Stimulated activated naive B cell treated with anti-CD40 and anti-IgM and Interleukin-4, amounts not matched to agents 10 μg/mL and 1 μg/mL and 100 μg/mL, for 72 hours (primary cell): ENCODE results near the gene PCSK5.
"Not testable (repeated sequence)": the region's sequence is repeated elsewhere in the genome, so short reads cannot be mapped to it uniquely, and the experiment has no call there.

Experiments used
- ATAC-seq, 2 donors: fragments of 150-1000 bp; cut with Tn5 transposase; replicated peaks; 2 replicates each; pipeline ENCODE4 v1.10.0; 2021; ENCODE audit warnings: moderate library complexity in 1 of 2
- DNase-seq: peaks from one replicate; pipeline ENCODE4 v3.0.0; 2021
- H3K27ac Mint-ChIP-seq: one replicate; pipeline ENCODE4 v1.8.0; 2022; ENCODE audit warnings: mild to moderate bottlenecking, mixed read lengths
- H3K27me3 Mint-ChIP-seq, 2 donors: one replicate each; pipeline ENCODE4 v1.8.0; 2022; ENCODE audit warnings: mixed read lengths in 2 of 2
- H3K36me3 Mint-ChIP-seq, 2 donors: one replicate each; pipeline ENCODE4 v1.8.0; 2022; ENCODE audit warnings: mixed read lengths in 2 of 2, mild to moderate bottlenecking in 1 of 2
- H3K4me1 Mint-ChIP-seq, 2 donors: one replicate each; pipeline ENCODE4 v1.8.0; 2022; ENCODE audit warnings: mixed read lengths in 2 of 2, mild to moderate bottlenecking in 1 of 2
- H3K4me3 Mint-ChIP-seq, 2 donors: one replicate each; pipeline ENCODE4 v1.8.0; 2022; ENCODE audit warnings: mild to moderate bottlenecking in 2 of 2, mixed read lengths in 2 of 2, moderate library complexity in 1 of 2
- H3K9me3 Mint-ChIP-seq, 2 donors: one replicate each; pipeline ENCODE4 v1.8.0; 2022; ENCODE audit warnings: mixed read lengths in 2 of 2, mild to moderate bottlenecking in 1 of 2

Gene PCSK5

GRCh38 chr9:75896193-75896592 lies 5.7 kb downstream of the PCSK5 start:
- ATAC-seq, result no peak
- no peaks in the 10 kb centered on the region for H3K36me3 Mint-ChIP-seq
- peaks cover 49 to 54% of the 10 kb centered on the region in 2 donors for H3K27me3 Mint-ChIP-seq
- H3K9me3 Mint-ChIP-seq, result peaks cover 2 to 4% of the 10 kb centered on the region in 2 donors
- no peak for DNase-seq
- no peak overlapping the region for H3K4me3 Mint-ChIP-seq
- no peak overlapping the region for H3K27ac Mint-ChIP-seq
- peaks cover 11 to 13% of the 10 kb centered on the region in 2 donors for H3K4me1 Mint-ChIP-seq

- H3K4me1 Mint-ChIP-seq, H3K36me3 Mint-ChIP-seq: not testable (repeated sequence)
These were observed 10.5 kb downstream of the PCSK5 start for GRCh38 chr9:75900893-75901524.

GRCh38 chr9:75903785-75904360 lies 13.4 kb downstream of the PCSK5 start:
- Mint-ChIP-seq H3K4me1 (no peaks in the 10 kb centered on the region), H3K9me3 (peaks cover 4 to 7% of the 10 kb centered on the region in 2 donors), H3K27me3 (peaks cover 5 to 16% of the 10 kb centered on the region in 2 donors), H3K36me3 (no peaks in the 10 kb centered on the region), H3K4me3 (no peak overlapping the region), H3K27ac (no peak overlapping the region)
- ATAC-seq (no peak), DNase-seq (no peak)

More at GRCh38 chr9:75900893-75901524, 10.5 kb downstream of the PCSK5 start:
- not testable (repeated sequence) for H3K9me3 Mint-ChIP-seq, ATAC-seq, H3K27ac Mint-ChIP-seq, DNase-seq, H3K4me3 Mint-ChIP-seq
- H3K27me3 Mint-ChIP-seq, result peaks cover 11 to 21% of the 10 kb centered on the region in 2 donors

- ATAC-seq (no peak), DNase-seq (no peak)
- Mint-ChIP-seq H3K9me3 (peaks cover 4 to 7% of the 10 kb centered on the region in 2 donors), H3K4me1 (no peaks in the 10 kb centered on the region), H3K36me3 (no peaks in the 10 kb centered on the region), H3K27me3 (peaks cover 5 to 14% of the 10 kb centered on the region in 2 donors), H3K27ac (no peak overlapping the region), H3K4me3 (no peak overlapping the region)
These were observed 13.9 kb downstream of the PCSK5 start for GRCh38 chr9:75904364-75904763.

- Mint-ChIP-seq H3K9me3 (peaks cover 0 to 5% of the 10 kb centered on the region in 2 donors), H3K27ac (no peak overlapping the region), H3K27me3 (peaks cover 1 to 5% of the 10 kb centered on the region in 2 donors), H3K36me3 (no peaks in the 10 kb centered on the region), H3K4me3 (no peak overlapping the region), H3K4me1 (no peaks in the 10 kb centered on the region)
- no peak for ATAC-seq
- DNase-seq, result no peak
These were observed 16.1 kb downstream of the PCSK5 start for GRCh38 chr9:75906531-75906930.

- no peaks in the 10 kb centered on the region for H3K4me1 Mint-ChIP-seq
- DNase-seq (no peak), ATAC-seq (no peak)
- H3K27me3 Mint-ChIP-seq, result peaks cover 0 to 5% of the 10 kb centered on the region in 2 donors
- no peak overlapping the region for H3K4me3 Mint-ChIP-seq
- peaks cover 0 to 5% of the 10 kb centered on the region in 2 donors for H3K9me3 Mint-ChIP-seq
- H3K27ac Mint-ChIP-seq, result no peak overlapping the region
- H3K36me3 Mint-ChIP-seq, result no peaks in the 10 kb centered on the region
These were observed 16.9 kb downstream of the PCSK5 start for GRCh38 chr9:75907329-75907728.

GRCh38 chr9:75907923-75908322 lies 17.4 kb downstream of the PCSK5 start:
- Mint-ChIP-seq H3K4me1 (no peaks in the 10 kb centered on the region), H3K27ac (no peak overlapping the region), H3K4me3 (no peak overlapping the region), H3K27me3 (peaks cover 0 to 5% of the 10 kb centered on the region in 2 donors), H3K36me3 (no peaks in the 10 kb centered on the region), H3K9me3 (peaks cover 0 to 5% of the 10 kb centered on the region in 2 donors)
- ATAC-seq (no peak), DNase-seq (no peak)

- H3K4me3 Mint-ChIP-seq, result no peak overlapping the region
- no peak for ATAC-seq
These were observed 19.3 kb downstream of the PCSK5 start for GRCh38 chr9:75909776-75910175.

GRCh38 chr9:75910731-75911130 lies 20.3 kb downstream of the PCSK5 start:
- Mint-ChIP-seq H3K9me3 (peaks cover 0 to 5% of the 10 kb centered on the region in 2 donors), H3K27me3 (peaks cover 0 to 5% of the 10 kb centered on the region in 2 donors), H3K27ac (no peak overlapping the region), H3K4me3 (no peak overlapping the region), H3K4me1 (no peaks in the 10 kb centered on the region), H3K36me3 (no peaks in the 10 kb centered on the region)
- ATAC-seq, result no peak
- no peak for DNase-seq

More at GRCh38 chr9:75909776-75910175, 19.3 kb downstream of the PCSK5 start:
- Mint-ChIP-seq H3K9me3 (peaks cover 0 to 5% of the 10 kb centered on the region in 2 donors), H3K27me3 (peaks cover 0 to 5% of the 10 kb centered on the region in 2 donors), H3K27ac (no peak overlapping the region), H3K36me3 (no peaks in the 10 kb centered on the region), H3K4me1 (no peaks in the 10 kb centered on the region)
- no peak for DNase-seq

GRCh38 chr9:75911390-75911789 lies 20.9 kb downstream of the PCSK5 start:
- Mint-ChIP-seq H3K36me3 (no peaks in the 10 kb centered on the region), H3K27me3 (peaks cover 0 to 5% of the 10 kb centered on the region in 2 donors), H3K27ac (no peak overlapping the region), H3K4me1 (no peaks in the 10 kb centered on the region), H3K9me3 (peaks cover 0 to 5% of the 10 kb centered on the region in 2 donors), H3K4me3 (no peak overlapping the region)
- no peak for ATAC-seq
- no peak for DNase-seq

GRCh38 chr9:75912951-75913350 lies 22.5 kb downstream of the PCSK5 start:
- H3K27me3 Mint-ChIP-seq, result no peaks in the 10 kb centered on the region
- no peaks in the 10 kb centered on the region for H3K36me3 Mint-ChIP-seq
- H3K27ac Mint-ChIP-seq, result no peak overlapping the region
- no peaks in the 10 kb centered on the region for H3K4me1 Mint-ChIP-seq
- no peak overlapping the region for H3K4me3 Mint-ChIP-seq
- peaks cover 0 to 3% of the 10 kb centered on the region in 2 donors for H3K9me3 Mint-ChIP-seq
- DNase-seq (no peak), ATAC-seq (no peak)

- Mint-ChIP-seq H3K36me3 (no peaks in the 10 kb centered on the region), H3K27me3 (no peaks in the 10 kb centered on the region), H3K27ac (no peak overlapping the region), H3K4me1 (no peaks in the 10 kb centered on the region), H3K4me3 (no peak overlapping the region), H3K9me3 (no peaks in the 10 kb centered on the region)
- DNase-seq (no peak), ATAC-seq (no peak)
These were observed 23.5 kb downstream of the PCSK5 start for GRCh38 chr9:75914002-75914401.

- Mint-ChIP-seq H3K9me3 (no peaks in the 10 kb centered on the region), H3K4me1 (no peaks in the 10 kb centered on the region), H3K36me3 (no peaks in the 10 kb centered on the region), H3K27ac (no peak overlapping the region), H3K27me3 (no peaks in the 10 kb centered on the region), H3K4me3 (no peak overlapping the region)
- no peak for DNase-seq
- ATAC-seq, result no peak
These were observed 24.5 kb downstream of the PCSK5 start for GRCh38 chr9:75914883-75915452.

- Mint-ChIP-seq H3K4me3 (no peak overlapping the region), H3K36me3 (no peaks in the 10 kb centered on the region), H3K27me3 (peaks cover 0 to 3% of the 10 kb centered on the region in 2 donors), H3K27ac (no peak overlapping the region), H3K9me3 (no peaks in the 10 kb centered on the region), H3K4me1 (no peaks in the 10 kb centered on the region)
- no peak for ATAC-seq
- DNase-seq, result no peak
These were observed 27.7 kb downstream of the PCSK5 start for GRCh38 chr9:75918154-75918553.

GRCh38 chr9:75918909-75919308 lies 28.4 kb downstream of the PCSK5 start:
- DNase-seq (no peak), ATAC-seq (no peak)
- Mint-ChIP-seq H3K9me3 (peaks cover 0 to 2% of the 10 kb centered on the region in 2 donors), H3K27ac (no peak overlapping the region), H3K4me1 (no peaks in the 10 kb centered on the region), H3K4me3 (no peak overlapping the region), H3K36me3 (no peaks in the 10 kb centered on the region), H3K27me3 (peaks cover 0 to 3% of the 10 kb centered on the region in 2 donors)
